IPS-NIHi11 (cell line): ENCODE data around the gene KCNN3.
A peak's percentile ranks its signal among the peaks of the same experiment; 100 is the strongest.

Source experiments
- DNase-seq: peaks from one replicate; pipeline ENCODE4 v3.0.0; 2012; ENCODE audit warnings: mixed read lengths, low spot score

Gene KCNN3

DNA sequence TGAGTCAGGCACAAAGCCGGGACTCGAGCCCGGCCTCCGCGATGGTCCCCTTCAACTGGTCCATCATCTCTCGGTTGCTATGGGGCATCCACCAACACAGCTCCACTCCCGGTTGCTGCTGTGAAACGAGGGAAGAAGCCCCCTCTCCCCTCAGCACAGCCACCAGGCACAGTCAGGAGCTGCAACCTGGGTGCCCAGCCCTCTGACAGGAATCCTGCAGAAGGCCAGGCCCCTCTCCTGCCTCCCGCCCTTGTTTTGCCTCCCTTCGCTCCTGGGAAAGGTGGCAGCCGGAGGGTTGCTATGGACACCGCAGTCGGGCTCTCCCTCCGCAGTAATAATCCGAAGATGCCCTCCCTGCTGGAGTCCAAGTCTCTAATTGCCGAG, 8.9 kb upstream of the KCNN3 start:
- DNase-seq: no peak

DNA sequence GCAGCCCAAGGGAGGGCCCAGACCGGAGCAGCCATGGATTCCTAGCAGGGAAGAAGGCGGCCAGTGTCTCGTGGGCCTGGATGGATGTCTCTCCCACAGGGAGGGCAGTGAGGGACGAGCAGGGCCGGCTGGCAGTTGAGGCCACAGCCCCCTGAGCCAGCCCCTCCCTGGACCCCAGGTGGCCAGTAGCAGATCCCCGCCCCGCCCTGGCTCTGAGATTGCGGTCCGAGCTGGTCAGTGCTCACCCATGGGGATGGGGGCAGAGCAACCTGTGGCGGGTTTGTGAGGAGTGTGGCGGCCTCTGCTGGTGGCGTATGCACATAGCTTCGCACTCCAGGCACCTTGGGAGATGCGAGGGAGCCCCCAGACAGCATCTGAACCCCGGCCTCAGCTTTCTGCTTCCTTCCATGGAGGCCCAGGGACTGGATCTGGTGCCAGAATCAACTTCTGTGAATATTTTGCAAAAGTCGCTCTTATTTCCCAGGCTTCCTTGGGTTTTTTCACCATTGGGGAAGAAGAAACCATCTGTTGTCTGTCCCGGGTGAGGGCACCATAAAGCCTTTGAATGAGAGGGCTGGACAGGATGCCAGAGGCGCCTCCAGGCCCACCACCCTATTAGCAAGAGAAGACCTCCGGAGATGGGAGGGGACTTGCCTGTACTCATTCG, 8.4 kb upstream of the KCNN3 start:
- peak; percentile 90 for DNase-seq

DNA sequence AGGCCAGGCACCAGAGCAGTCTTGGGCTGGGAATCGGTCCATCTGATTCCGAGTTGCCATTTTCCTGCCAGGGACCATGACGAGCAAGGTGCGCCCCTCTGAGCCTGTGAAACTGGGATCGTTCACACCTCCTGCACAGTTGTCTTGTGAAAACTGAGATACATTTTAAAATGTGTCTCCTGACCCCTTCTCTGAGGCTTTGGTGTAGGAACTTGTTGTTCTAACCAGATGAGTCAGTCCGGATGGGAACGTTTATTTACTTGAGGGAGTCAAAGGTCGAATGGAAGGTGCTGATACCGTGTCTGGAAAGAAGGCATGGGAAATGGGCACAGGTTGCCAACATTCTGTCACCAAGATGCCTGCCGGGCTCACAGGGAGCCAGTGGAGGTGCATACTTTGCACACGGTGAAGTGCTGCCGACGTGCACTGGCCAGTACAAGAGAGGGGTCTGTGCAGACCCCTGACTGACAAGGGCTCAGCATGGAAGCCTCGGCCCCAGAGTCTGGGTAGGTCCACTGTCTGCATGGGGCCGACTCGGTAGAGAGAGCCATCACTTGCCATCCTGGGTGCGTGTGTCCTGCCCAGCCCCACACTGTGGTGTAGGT, 7.4 kb upstream of the KCNN3 start:
- DNase-seq: no peak

DNA sequence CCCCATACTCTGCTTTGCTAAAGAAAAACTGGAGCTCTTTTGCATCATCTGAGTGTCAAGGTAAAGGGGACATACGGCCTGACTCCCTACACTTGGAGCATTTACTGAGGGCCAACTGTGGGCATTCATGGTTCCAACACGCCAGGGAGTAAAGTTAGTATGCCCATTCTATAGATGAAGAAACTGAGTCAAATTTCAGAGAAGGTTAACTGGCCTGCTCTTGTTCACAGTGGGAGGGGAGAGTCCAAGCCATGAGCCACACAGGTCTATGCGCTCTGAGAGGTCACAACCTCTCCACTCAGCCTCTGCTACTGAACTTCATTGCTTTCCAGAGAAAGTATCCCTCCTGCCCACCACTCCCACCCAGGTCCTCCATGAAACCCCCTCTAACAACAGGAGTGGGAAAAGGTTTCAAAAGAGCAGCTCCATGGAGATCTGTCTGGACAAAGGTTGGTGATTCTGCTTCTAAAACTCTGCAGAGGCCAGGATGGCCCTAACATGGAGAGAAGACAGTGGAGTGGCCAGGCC, 6.8 kb upstream of the KCNN3 start:
- no peak for DNase-seq

DNA sequence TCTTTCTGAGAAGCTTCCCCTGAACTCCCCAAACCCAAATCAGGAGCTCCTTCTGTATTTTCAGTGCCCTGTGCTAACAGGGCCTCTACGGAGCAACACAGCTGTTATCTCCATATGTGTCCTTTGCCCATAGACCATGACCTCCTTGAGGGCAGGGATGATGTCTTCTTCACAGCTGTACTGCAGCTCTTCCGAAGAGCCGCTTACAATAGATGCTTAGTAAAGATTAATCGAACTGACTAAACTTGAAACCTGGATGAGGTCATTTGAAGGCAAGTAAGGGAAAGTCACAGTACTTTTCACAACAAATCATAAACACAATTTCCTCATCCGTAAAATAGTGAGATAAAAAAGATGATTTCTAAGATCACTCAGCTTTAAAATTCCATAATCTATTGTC, 4.4 kb upstream of the KCNN3 start:
- no peak for DNase-seq

DNA sequence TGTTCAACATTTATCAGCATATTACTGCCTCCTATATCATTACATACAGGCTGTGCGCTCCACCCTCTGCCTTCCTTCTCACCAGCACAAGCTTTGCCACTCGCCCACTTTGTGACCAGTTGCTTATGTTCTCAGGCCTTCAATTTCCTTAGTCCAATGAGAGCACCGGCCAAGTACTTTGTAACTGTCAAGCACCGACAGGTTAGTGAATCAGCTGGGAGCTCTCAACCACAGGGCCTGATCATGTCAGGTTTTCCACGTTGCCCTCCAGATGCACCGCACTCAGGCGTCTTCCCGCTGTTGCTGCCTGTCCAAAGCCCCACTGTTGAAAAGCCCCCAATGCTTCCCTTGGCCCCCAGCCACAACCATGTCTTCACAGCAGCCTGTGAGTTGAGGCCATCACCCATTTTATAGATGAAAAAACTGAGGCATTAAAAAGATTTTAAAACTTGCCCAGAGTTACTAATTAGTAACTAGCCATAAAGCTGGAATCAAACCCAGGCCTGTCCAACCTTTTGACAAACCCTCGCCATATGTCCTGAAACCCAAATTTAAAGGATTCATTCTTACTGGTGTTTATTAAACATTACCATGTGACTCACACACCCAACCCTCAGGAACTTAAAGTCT, 3.4 kb upstream of the KCNN3 start:
- no peak for DNase-seq

DNA sequence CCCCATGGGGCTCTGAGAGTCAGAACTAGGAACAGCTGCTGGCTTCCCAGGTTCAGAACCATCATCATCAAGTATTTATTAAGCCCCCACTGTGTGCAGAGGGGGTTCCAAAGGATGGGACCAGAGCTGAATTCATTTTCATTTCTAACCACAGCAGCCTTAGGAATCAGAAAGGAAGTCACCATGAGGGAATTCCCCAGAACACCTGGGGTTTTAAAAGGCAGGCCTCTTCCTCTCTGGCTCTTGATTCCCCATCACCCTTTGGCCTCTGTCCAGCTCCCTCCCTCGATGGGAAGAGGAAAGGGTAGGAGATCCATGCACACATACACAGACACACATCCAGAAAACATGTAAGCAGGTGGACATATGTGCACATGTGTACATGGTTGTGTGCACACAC, 1.3 kb upstream of the KCNN3 start:
- no peak for DNase-seq

DNA sequence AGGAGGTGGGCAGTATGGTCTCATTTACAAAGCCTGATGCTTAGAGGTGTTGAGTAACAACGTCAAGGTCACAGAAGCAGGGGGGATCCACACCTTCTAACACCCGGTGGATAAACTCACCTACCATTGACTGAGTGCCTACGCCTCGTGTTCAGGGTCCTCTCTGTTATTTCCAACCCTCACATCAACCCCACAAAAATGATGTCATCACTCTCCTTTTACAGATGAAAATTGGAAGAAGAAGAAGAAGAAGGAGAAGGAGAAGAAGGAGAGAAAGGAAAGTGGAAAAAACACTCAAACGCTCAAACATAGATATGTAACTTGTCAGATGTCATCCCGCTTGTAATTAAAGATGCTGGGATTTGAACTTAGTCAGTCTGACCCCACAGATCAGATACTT, 653 bp upstream of the KCNN3 start:
- no peak for DNase-seq

DNA sequence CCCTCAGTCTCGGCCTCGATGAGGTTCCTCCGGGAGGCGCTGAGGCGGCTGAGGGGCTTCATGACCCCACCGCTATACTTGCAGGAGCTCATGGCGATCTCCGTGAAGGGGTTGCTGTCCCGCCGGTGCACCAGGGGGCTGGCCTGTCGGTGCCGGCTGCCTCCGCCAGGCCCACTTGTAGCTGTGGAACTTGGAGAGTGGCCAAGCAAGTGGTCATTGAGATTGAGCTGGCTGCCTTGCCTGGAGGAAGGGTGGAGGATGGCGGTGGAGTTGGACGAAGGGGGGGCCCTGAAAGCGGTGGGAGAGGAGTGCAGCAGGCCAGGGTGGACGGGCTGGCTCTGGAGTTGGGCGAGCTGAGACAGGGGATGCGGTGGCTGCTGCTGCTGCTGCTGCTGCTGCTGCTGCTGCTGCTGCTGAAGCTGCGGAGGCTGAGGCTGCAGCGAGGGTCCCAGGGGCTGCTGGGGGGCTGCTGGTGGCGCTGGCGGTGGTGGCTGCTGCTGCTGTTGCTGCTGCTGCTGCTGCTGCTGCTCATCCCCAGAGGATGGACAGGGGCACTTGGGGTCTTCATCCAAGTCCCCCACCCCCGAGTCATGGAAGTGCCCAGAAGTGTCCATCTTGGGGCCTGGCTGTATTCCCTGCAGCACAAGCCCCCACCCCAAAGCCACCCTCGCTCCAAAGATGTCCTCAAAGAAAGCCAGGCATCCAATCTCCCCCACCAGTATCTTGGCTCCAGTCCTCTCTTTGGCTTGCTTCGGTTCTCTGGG, 548 bp downstream of the KCNN3 start:
- DNase-seq: no peak

DNA sequence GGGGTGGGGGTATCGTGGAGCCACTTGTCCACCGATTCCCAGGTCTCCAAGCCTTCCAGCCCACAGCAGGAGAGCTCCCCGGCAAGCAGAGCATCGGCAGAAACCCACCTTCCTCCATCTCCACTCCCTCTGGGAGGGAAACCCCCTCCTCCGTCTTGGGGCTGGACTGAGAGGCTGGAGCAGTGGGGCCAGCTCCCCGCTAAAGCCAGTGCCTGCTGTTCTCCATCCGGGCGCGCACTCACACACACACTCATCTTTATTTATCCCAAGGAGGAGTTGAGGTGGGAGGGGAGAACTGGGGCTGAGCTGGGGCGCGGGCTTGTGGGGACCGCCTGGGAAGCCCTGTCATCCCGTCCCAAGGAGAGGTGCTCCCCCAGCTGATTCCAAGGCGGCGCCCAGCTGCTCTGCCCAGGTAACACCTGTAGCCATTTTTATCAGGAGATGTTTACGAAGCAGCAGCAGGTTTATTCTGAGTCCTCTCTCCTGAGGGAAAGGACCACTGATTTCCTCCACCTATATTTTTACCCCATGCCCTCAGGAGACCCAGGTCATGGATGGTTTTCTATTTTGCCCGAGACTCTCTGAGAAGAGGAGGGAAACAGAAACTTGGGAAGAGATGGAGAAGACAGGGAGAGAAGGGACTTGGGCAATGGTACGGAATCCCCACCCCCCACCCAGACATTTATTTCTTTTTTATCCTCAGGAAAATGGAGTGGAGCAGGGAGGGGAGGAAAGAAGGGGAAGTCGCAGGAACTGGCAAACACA, 2.1 kb downstream of the KCNN3 start:
- no peak for DNase-seq

DNA sequence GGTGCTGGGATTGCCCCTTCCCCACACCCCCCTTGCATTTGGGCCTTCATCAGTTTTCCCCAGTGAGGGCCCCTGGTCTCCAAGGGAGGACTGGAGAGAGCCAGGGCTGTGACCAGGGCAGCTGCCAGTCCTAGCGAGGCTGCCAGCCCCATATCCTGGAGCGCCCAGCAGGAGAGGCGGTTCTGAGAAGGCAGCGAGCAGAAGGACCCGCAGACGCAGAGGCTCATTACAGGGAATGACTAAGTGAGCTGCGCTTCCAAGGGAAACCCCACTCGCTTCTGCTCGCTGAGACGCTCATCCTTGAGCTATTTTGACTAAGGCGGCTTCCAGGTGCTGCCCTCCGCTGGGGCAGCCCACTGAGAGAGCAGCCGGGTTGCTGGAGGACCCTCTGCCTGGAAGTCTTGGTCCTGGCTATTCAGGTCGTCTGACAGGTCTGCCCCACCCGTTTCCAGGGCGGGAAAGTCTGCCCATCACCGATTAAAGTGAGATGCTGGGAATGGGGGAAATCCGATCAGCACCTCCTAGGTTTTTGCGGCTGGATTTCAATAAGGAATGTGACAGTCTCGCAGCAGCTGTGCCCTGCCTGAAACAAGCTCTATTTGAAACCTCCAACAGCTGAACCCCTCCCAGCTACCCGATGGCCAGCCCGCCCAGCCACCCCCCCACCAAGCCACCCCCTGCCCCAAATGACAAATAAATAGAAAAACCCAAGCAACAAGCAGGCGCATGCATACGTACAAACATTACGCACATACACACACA, 2.8 kb downstream of the KCNN3 start:
- no peak for DNase-seq

DNA sequence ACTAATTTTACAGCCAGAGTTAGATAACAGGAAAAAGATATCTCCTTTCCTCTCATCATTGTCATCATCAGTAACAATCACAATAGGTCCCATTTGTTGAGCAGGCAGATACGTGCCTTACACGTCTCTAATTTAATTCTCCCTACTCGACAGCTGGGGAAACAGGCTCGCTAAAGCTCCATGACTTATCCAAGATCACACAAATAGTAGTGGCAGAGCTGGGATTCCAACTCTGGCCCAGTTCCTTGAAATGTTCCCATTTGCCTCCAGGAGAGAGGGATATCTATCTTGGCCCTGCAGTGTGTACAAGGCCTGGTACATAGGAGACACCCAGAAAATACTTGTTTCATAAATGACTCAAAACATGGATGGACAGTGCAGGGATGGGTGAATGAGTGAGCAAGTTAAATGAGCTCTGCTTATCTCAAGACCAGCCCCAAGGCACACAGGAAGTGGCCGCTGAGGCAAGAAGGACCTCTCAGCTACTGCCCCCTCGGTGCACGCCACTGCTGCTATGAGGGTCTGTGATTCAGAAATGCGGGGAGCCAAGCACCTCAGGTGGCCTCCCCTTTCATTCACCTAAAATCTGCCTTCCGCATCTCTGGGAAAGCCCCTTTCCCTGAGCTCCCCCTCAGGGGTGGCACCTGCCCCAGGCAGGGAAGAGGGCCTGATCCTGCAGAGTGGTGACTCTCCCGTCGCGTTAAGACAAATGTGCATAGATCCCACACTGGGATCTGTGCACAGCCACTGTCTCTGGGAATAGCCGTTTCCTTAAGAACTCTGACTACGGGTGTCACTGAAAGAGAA, 3.6 kb downstream of the KCNN3 start:
- DNase-seq: no peak

DNA sequence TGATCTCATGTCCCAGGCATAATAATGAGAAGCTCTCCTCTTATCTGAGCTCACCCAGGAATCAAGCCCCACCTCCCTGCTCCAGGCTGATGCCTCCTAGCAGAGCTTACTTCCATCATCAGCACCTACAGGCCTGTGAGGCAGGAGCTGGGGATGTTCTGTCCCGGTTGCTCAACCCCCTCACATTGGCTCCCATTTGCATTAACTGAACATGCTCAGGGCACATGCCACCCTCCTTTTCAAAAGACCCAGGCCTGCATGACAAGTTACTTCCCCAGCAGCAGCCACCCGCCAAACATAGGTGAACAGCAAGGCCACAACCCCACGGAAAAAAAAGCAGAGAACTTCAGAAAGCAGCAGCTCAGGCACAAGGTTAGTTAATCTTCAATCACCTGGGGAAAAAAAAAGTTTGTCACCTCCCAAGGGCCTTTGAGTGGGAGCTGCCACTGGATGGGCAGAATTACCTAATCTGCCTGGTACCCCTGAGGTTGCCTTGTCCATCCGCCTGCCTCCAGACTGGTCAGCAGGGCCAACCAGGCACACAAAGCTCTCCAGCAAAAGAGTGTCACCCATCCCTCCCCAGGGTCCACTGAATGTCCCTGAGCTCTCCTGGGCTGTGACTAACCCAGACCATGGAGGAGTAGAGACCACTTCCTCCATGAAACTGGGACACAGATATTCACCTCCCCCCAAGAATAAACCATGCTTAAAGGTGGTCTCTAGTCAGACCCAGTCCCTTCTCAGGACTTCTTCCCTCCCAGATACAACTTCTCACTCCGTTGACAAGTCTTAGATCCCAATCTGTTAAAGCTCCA, 4.4 kb downstream of the KCNN3 start:
- DNase-seq: no peak

DNA sequence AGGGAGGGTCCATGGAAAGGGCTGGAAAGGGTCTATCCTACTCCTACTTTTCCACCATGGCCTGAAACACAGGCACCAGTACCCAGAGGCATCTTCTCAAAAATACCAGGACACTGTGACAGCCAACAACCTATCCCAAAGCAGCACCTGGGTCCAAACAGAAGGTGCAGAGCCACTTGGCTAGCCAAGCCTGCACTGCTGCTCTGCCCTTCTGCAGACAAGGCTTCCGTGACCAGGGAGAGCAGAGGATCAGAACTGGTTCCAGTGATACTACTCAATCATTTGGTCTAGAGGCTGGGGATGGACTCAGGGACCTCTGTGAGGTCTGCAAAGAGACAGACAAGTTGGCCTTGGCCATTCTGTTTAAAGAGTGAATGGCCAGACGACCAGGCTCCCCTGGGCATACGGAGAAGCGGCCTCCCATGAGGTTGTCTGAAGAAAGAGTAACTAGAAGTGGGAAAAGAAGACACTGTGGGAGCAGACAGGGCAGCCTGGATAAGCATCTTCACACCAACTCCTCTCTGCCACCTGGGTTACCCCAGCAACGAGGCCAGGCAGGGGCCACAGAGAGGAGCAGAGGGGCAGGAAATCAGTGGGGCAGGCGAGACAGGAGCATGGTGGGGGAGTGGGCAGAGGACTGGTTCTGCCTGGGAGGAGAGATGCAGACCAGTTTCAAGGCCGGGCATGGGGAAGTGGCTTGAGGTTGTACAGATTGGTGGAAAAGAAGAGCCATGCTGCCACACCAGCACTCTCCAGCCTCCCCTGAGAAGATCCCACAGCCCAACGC, 5.7 kb downstream of the KCNN3 start:
- no peak for DNase-seq

DNA sequence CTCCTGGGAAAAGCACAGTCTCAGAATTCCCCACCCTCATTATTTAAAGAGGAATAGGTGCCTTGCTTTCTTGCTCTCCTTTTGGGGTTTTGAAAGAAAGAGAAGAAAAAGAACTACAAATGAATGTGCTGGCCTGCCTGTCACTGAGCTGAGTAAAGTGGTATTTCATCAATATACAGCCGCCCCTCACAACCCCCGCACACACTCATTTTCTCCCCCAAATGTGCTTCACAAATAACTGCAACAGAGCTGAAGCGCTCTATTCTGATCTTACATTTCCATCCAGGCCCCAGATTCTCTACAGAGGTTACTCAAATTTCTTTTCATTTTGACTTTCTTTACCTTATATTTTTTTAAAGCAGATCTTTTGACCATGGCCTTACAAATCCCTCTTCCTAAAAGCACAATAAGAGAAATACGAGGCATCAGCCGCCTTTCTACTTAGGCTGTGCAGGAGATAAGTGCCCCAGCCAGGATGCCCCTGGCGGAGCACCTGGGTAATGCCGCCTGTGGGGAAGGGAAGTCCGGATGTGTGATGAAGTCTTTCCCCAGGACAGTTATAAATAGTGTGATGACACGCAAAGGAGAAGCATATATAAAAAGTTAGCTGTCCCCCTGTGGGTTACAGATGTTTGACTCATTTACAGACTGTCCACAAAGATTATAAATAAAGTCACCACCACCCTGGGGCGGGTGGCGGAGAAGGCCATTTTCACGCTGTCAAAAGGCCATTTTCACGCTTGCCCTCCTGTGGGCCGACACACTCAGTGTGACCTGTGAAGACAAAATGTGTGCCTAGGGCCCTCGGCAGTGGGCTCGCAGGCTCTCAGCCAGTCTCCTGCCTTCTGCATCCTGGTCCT, 6.5 kb downstream of the KCNN3 start:
- DNase-seq: no peak

DNA sequence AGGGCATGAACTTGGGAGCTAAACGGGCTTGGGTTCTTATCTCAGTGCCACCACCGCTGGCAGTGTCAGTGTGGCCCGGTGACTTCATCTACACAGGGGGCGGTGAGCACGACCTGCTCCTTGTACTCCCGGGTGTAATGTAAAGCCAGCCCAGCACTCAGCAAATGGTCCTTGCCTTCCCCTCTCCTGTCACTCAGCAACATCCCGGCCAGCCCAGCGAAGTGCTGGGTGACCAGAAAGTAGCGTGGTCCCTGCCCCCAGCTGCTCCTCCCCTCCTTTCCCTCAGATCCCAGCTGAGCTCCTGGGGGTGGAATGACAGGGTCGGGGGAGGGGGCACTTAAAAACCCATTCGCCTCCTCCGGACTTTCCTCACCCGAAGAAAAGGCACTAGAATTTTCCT, 7.2 kb downstream of the KCNN3 start:
- no peak for DNase-seq

DNA sequence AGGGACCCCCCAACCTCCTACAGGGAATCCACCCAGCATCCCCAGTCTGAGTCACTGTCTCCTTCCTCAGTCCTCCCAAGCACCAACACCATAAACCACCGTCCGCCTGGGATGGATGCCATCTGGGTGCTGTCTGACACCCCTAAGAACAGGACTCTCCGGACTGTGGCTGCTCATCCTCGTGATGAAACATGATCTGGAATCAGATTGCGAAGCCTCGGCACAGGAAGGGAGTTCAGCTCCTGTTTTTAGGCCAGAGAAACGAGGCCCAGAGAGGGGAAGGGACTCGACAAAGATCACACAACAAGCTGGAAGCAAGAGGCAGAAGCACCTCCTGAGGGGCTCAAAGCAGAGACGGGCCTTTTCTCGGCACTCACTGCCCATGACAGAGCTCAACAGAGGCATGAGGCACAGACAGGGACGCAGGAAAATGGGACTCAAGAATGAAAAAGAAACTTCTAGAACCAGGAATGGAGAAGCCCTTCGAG, 8.4 kb downstream of the KCNN3 start:
- DNase-seq: no peak
